ENCODE measurements around the gene LRRC15. TPM values are rescaled to one million over a fixed set of nuclear protein-coding genes. Genes with fewer than 3 reads are reported as not detected.

LRRC15 gene
- total RNA-seq, 1 donor from 2014 or later: not detected

GRCh38 chr3:194367992-194368841, 1.3 kb downstream of the LRRC15 start:
- Histone ChIP-seq H3K27ac (no peak overlapping the region), H3K4me3 (no peak overlapping the region)

GRCh38 chr3:194365978-194366490, 3.5 kb downstream of the LRRC15 start:
- TF ChIP-seq POLR2AphosphoS5 (IDR thresholded peaks at IDR 0.05; ENCODE audit: insufficient read depth in 1 of 2, low read depth in 1 of 2) (no peak), POLR2A (IDR thresholded peaks at IDR 0.05) (no peak), CTCF (IDR thresholded peaks at IDR 0.05) (no peak)
- H3K4me3 ChIP-seq: no peak overlapping the region
- DNase-seq (ENCODE audit: extremely low spot score in 2 of 2): no peak
- no peaks in the 10 kb centered on the region for H3K9me3 ChIP-seq
- no peaks in the 10 kb centered on the region for H3K27me3 ChIP-seq
- H3K27ac ChIP-seq: no peak overlapping the region
- intact Hi-C loops (cut with DNase I): no loop called here
- H3K36me3 ChIP-seq: no peaks in the 10 kb centered on the region
- H3K4me1 ChIP-seq: peaks cover 29% of the 10 kb centered on the region

More at GRCh38 chr3:194367992-194368841, 1.3 kb downstream of the LRRC15 start:
- no peak for TF ChIP-seq POLR2AphosphoS5 (IDR thresholded peaks at IDR 0.05; ENCODE audit: insufficient read depth in 1 of 2, low read depth in 1 of 2)
- no peak for TF ChIP-seq CTCF (IDR thresholded peaks at IDR 0.05)
- TF ChIP-seq POLR2A (IDR thresholded peaks at IDR 0.05): no peak
- Histone ChIP-seq H3K4me1 (peaks cover 29% of the 10 kb centered on the region), H3K36me3 (no peaks in the 10 kb centered on the region), H3K9me3 (no peaks in the 10 kb centered on the region), H3K27me3 (no peaks in the 10 kb centered on the region)
- intact Hi-C loops (cut with DNase I): no loop called here
- no peak for DNase-seq (ENCODE audit: extremely low spot score in 2 of 2)

- Histone ChIP-seq H3K36me3 (no peaks in the 10 kb centered on the region), H3K9me3 (no peaks in the 10 kb centered on the region), H3K4me3 (no peak overlapping the region), H3K4me1 (peaks cover 29% of the 10 kb centered on the region), H3K27me3 (no peaks in the 10 kb centered on the region), H3K27ac (no peak overlapping the region)
- no peak for TF ChIP-seq POLR2A (IDR thresholded peaks at IDR 0.05)
- no peak for TF ChIP-seq POLR2AphosphoS5 (IDR thresholded peaks at IDR 0.05; ENCODE audit: insufficient read depth in 1 of 2, low read depth in 1 of 2)
- no peak for TF ChIP-seq CTCF (IDR thresholded peaks at IDR 0.05)
- no peak for DNase-seq (ENCODE audit: extremely low spot score in 2 of 2)
- intact Hi-C loops (cut with DNase I): no loop called here
Measured at GRCh38 chr3:194365526-194365925, 4.0 kb downstream of the LRRC15 start.

- no peaks in the 10 kb centered on the region for H3K27me3 ChIP-seq
- no peak for TF ChIP-seq CTCF (IDR thresholded peaks at IDR 0.05)
- no peak for TF ChIP-seq POLR2A (IDR thresholded peaks at IDR 0.05)
- TF ChIP-seq POLR2AphosphoS5 (IDR thresholded peaks at IDR 0.05; ENCODE audit: insufficient read depth in 1 of 2, low read depth in 1 of 2): no peak
- no peak overlapping the region for H3K4me3 ChIP-seq
- DNase-seq (ENCODE audit: extremely low spot score in 2 of 2): no peak
- H3K36me3 ChIP-seq: no peaks in the 10 kb centered on the region
- intact Hi-C loops (cut with DNase I): no loop called here
- H3K4me1 ChIP-seq: peaks cover 28% of the 10 kb centered on the region
- no peaks in the 10 kb centered on the region for H3K9me3 ChIP-seq
- peak overlapping the region; percentile 39 for H3K27ac ChIP-seq
Measured at GRCh38 chr3:194364652-194365434, 4.7 kb downstream of the LRRC15 start.

Data from vagina (tissue), 2 donors.